ENCODE measurements around the gene HDDC2. TPM values are rescaled to one million over a fixed set of nuclear protein-coding genes. Genes with fewer than 3 reads are reported as not detected.

The HDDC2 gene
- total and polyA plus RNA-seq, 2 experiments from 2014 or later = 55.1 to 83.2 TPM

DNA sequence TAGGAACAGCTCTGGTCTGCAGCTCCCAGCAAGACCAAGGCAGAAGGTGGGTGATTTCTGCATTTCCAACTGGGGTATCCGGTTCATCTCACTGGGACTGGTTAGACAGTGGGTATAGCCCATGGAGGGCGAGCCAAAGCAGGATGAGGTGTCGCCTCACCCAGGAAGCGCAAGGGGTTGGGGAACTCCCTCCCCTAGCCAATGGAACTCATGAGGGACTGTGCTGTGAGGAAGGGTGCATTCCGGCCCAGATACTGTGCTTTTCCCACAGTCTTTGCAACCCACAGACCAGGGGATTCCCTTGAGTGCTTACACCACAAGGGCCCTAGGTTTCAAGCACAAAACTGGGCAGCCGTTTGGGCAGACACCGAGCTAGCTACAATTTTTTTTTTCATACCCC lies 21.8 kb downstream of the HDDC2 start:
- H2AFZ ChIP-seq = no peak overlapping the region
- H4K20me1 ChIP-seq (ENCODE audit: insufficient read depth) = no peaks in the 10 kb centered on the region
- no peaks in the 10 kb centered on the region for H3K27me3 ChIP-seq (replicated peaks; ENCODE audit: insufficient read depth)
- H3K9ac ChIP-seq = no peak overlapping the region
- no peaks in the 10 kb centered on the region for H3K9me3 ChIP-seq (ENCODE audit: low read depth)
- in situ Hi-C loops (cut with MboI) = no loop called here
- no peak for DNase-seq
- no peaks in the 10 kb centered on the region for H3K4me1 ChIP-seq (ENCODE audit: insufficient read depth)
- no peak overlapping the region for H3K4me3 ChIP-seq
- H3K27ac ChIP-seq = no peak overlapping the region
- peaks cover 21% of the 10 kb centered on the region; the same call in 1 of the 2 replicates for H3K36me3 ChIP-seq (ENCODE audit: low read depth)
- peaks cover 66% of the 10 kb centered on the region for H3K79me2 ChIP-seq (ENCODE audit: insufficient read depth)
- TF ChIP-seq EZH2 (IDR thresholded peaks at IDR 0.05; ENCODE audit: insufficient read depth, poor library complexity, severe bottlenecking) = no peak
- no peak for TF ChIP-seq EZH2phosphoT487 (IDR thresholded peaks at IDR 0.05; ENCODE audit: insufficient read depth, low read depth)
- no peak overlapping the region for H3K4me2 ChIP-seq (ENCODE audit: unreplicated experiment)
- H3F3A ChIP-seq (ENCODE audit: insufficient read depth) = no peaks in the 10 kb centered on the region
- 98% methylated on average over 7 of the region's 7 CpGs for WGBS, 2 experiments (ENCODE audit: low coverage in 1 of 2, low lambda C conversion rate in 2 of 2, missing lambda C conversion rate in 2 of 2)
- no peaks in the 10 kb centered on the region for H3K9me2 ChIP-seq (ENCODE audit: insufficient read depth)

DNA sequence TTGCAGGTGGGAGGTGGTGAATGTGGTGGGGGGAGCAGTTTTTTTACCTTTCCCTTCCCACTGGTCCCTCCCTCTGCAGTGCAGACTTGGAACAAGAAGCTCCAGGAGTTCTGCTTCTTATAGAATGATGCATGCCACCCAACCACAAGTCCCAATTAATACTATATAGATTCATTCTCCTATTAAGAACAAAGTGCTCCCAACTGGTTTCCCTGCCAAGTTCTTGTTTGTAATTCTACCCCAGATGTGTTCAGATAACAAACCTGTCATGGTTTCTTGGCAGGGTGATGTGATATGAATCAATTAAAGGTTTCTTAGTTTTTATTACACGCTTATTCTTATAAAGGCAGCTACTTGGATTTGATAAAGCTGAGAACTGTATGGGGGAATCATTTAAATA lies 23.9 kb downstream of the HDDC2 start:
- H3K9me3 ChIP-seq (ENCODE audit: low read depth) = no peaks in the 10 kb centered on the region
- H3K79me2 ChIP-seq (ENCODE audit: insufficient read depth) = peaks cover 45% of the 10 kb centered on the region
- H3K27me3 ChIP-seq (replicated peaks; ENCODE audit: insufficient read depth) = no peaks in the 10 kb centered on the region
- in situ Hi-C loops (cut with MboI) = no loop called here
- H3K4me3 ChIP-seq = no peak overlapping the region
- WGBS, 2 experiments (ENCODE audit: low coverage in 1 of 2, low lambda C conversion rate in 2 of 2, missing lambda C conversion rate in 2 of 2) = 96 to 100% methylated on average over 1 of the region's 1 CpG
- no peak overlapping the region for H2AFZ ChIP-seq
- no peak overlapping the region for H3K27ac ChIP-seq
- H3K4me1 ChIP-seq (ENCODE audit: insufficient read depth) = no peaks in the 10 kb centered on the region
- TF ChIP-seq EZH2phosphoT487 (IDR thresholded peaks at IDR 0.05; ENCODE audit: insufficient read depth, low read depth) (no peak), EZH2 (IDR thresholded peaks at IDR 0.05; ENCODE audit: insufficient read depth, poor library complexity, severe bottlenecking) (no peak)
- H3K9me2 ChIP-seq (ENCODE audit: insufficient read depth) = no peaks in the 10 kb centered on the region
- no peaks in the 10 kb centered on the region for H4K20me1 ChIP-seq (ENCODE audit: insufficient read depth)
- H3F3A ChIP-seq (ENCODE audit: insufficient read depth) = no peaks in the 10 kb centered on the region
- H3K9ac ChIP-seq = no peak overlapping the region
- no peak overlapping the region for H3K4me2 ChIP-seq (ENCODE audit: unreplicated experiment)
- DNase-seq = no peak
- H3K36me3 ChIP-seq (ENCODE audit: low read depth) = peaks cover 18% of the 10 kb centered on the region; the same call in 1 of the 2 replicates

DNA sequence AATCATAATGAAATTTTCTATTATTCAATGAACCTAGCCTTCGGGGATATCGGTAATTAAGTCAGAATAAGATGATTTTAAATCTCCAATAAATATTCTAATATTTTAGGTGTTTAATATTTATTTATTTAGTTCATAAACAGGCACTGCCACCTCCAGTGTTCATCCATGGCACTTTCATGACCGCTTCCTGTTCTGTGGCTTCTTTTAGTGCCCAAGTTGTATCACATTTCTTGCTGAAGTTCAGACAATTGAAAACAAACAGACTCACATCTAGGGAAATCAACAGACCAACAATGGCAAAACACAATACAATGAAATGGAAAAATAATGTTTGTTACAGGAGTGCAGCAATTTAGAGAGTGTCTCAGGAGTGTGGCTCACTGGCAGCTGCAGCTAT lies 26.0 kb downstream of the HDDC2 start:
- no peaks in the 10 kb centered on the region for H3K9me3 ChIP-seq (ENCODE audit: low read depth)
- H3K4me2 ChIP-seq (ENCODE audit: unreplicated experiment) = no peak overlapping the region
- 99 to 100% methylated on average over 3 of the region's 3 CpGs for WGBS, 2 experiments (ENCODE audit: low coverage in 1 of 2, low lambda C conversion rate in 2 of 2, missing lambda C conversion rate in 2 of 2)
- no peaks in the 10 kb centered on the region for H3F3A ChIP-seq (ENCODE audit: insufficient read depth)
- H3K9me2 ChIP-seq (ENCODE audit: insufficient read depth) = no peaks in the 10 kb centered on the region
- H3K79me2 ChIP-seq (ENCODE audit: insufficient read depth) = peaks cover 24% of the 10 kb centered on the region
- H3K36me3 ChIP-seq (ENCODE audit: low read depth) = peaks cover 18% of the 10 kb centered on the region; the same call in 1 of the 2 replicates
- no peaks in the 10 kb centered on the region for H3K4me1 ChIP-seq (ENCODE audit: insufficient read depth)
- no peak overlapping the region for H3K4me3 ChIP-seq
- no peaks in the 10 kb centered on the region for H3K27me3 ChIP-seq (replicated peaks; ENCODE audit: insufficient read depth)
- no peak overlapping the region for H3K27ac ChIP-seq
- no peaks in the 10 kb centered on the region for H4K20me1 ChIP-seq (ENCODE audit: insufficient read depth)
- no peak overlapping the region for H2AFZ ChIP-seq
- no peak for DNase-seq
- TF ChIP-seq EZH2 (IDR thresholded peaks at IDR 0.05; ENCODE audit: insufficient read depth, poor library complexity, severe bottlenecking) (no peak), EZH2phosphoT487 (IDR thresholded peaks at IDR 0.05; ENCODE audit: insufficient read depth, low read depth) (no peak)
- H3K9ac ChIP-seq = no peak overlapping the region
- in situ Hi-C loops (cut with MboI) = no loop called here

DNA sequence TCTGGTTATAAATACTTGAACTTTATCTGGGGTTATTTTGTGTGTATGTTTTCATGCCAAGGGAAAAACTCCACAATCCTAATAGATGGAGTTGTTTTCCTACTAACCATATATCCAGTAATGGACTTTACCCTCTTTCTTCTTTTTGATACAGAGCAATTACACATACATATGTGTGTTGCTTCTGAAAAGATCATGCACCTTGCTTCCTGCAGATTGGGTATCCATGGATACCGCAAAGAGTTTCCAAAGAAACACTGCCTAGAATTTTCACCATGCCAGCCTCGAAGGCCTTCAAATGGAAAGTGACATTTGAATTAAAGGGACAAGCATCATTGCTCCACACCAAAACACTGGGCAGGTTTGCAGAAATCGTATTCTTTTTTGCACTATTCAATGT lies 26.8 kb downstream of the HDDC2 start:
- no peaks in the 10 kb centered on the region for H3K4me1 ChIP-seq (ENCODE audit: insufficient read depth)
- peaks cover 16% of the 10 kb centered on the region for H3K79me2 ChIP-seq (ENCODE audit: insufficient read depth)
- in situ Hi-C loops (cut with MboI) = no loop called here
- no peaks in the 10 kb centered on the region for H4K20me1 ChIP-seq (ENCODE audit: insufficient read depth)
- no peak overlapping the region for H3K9ac ChIP-seq
- H3K9me3 ChIP-seq (ENCODE audit: low read depth) = no peaks in the 10 kb centered on the region
- no peak overlapping the region for H3K4me2 ChIP-seq (ENCODE audit: unreplicated experiment)
- H3F3A ChIP-seq (ENCODE audit: insufficient read depth) = no peaks in the 10 kb centered on the region
- no peaks in the 10 kb centered on the region for H3K27me3 ChIP-seq (replicated peaks; ENCODE audit: insufficient read depth)
- no peak for DNase-seq
- TF ChIP-seq EZH2 (IDR thresholded peaks at IDR 0.05; ENCODE audit: insufficient read depth, poor library complexity, severe bottlenecking) (no peak), EZH2phosphoT487 (IDR thresholded peaks at IDR 0.05; ENCODE audit: insufficient read depth, low read depth) (no peak)
- no peak overlapping the region for H3K27ac ChIP-seq
- H3K4me3 ChIP-seq = no peak overlapping the region
- no peak overlapping the region for H2AFZ ChIP-seq
- H3K9me2 ChIP-seq (ENCODE audit: insufficient read depth) = no peaks in the 10 kb centered on the region
- 95 to 98% methylated on average over 3 of the region's 3 CpGs for WGBS, 2 experiments (ENCODE audit: low coverage in 1 of 2, low lambda C conversion rate in 2 of 2, missing lambda C conversion rate in 2 of 2)
- H3K36me3 ChIP-seq (ENCODE audit: low read depth) = peaks cover 18% of the 10 kb centered on the region; the same call in 1 of the 2 replicates

DNA sequence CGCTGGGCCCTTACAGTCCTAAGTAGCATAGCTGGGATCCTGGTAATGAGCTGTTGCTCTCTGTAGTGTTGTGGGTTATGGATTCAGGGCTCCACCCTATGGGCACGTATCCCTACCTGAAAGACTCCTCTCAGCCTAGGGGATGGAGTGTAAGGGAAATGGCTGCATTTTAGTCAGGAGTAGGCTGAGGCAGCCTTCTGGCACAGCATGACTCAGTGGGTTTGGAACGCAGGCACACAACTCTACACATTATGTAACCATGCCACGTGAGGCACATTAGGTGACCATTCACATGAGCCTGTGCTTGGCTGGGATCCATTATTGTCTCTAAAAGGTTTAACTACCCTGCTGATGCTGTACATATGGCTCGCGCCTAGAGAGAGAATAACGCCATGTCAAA lies 27.8 kb downstream of the HDDC2 start:
- Histone ChIP-seq H3K79me2 (ENCODE audit: insufficient read depth) (peaks cover 6% of the 10 kb centered on the region), H3K27ac (no peak overlapping the region), H3K9me3 (ENCODE audit: low read depth) (no peaks in the 10 kb centered on the region), H3K4me1 (ENCODE audit: insufficient read depth) (no peaks in the 10 kb centered on the region), H3K36me3 (ENCODE audit: low read depth) (peaks cover 18% of the 10 kb centered on the region; the same call in 1 of the 2 replicates), H3K4me3 (no peak overlapping the region), H3F3A (ENCODE audit: insufficient read depth) (no peaks in the 10 kb centered on the region), H3K4me2 (ENCODE audit: unreplicated experiment) (no peak overlapping the region), H3K9me2 (ENCODE audit: insufficient read depth) (no peaks in the 10 kb centered on the region), H3K9ac (no peak overlapping the region), H2AFZ (no peak overlapping the region), H4K20me1 (ENCODE audit: insufficient read depth) (no peaks in the 10 kb centered on the region), H3K27me3 (replicated peaks; ENCODE audit: insufficient read depth) (no peaks in the 10 kb centered on the region)
- peak; percentile 29 for DNase-seq
- in situ Hi-C loops (cut with MboI) = no loop called here
- TF ChIP-seq EZH2phosphoT487 (IDR thresholded peaks at IDR 0.05; ENCODE audit: insufficient read depth, low read depth) = no peak
- TF ChIP-seq EZH2 (IDR thresholded peaks at IDR 0.05; ENCODE audit: insufficient read depth, poor library complexity, severe bottlenecking) = no peak
- WGBS, 2 experiments (ENCODE audit: low coverage in 1 of 2, low lambda C conversion rate in 2 of 2, missing lambda C conversion rate in 2 of 2) = 86 to 87% methylated on average over 7 of the region's 7 CpGs

Data from GM23248 (cell line).